Measurements from ENCODE around the gene ZSCAN23.
A peak's percentile ranks its signal among the peaks of the same experiment; 100 is the strongest.
"Not testable (repeated sequence)": the region's sequence is repeated elsewhere in the genome, so short reads cannot be mapped to it uniquely, and the experiment has no call there.

ZSCAN23 gene

GRCh38 chr6:28443112-28443773 is at the start of gene ZSCAN23:
Gene ZSCAN23 (minus strand): TSS chr6:28443491. CDS start chr6:28436266, 7,225 bp downstream.
- Mint-ChIP-seq H3K4me3 (peak within 1 kb of the TSS; percentile 97), H3K4me1 (ENCODE audit: low read depth) (peaks cover 27% of the 10 kb centered on the region), H3K27me3 (ENCODE audit: low read depth) (peaks cover 44% of the 10 kb centered on the region), H3K36me3 (ENCODE audit: low read depth) (peaks cover 7% of the 10 kb centered on the region), H3K27ac (peak within 1 kb of the TSS; percentile 88), H3K9me3 (peaks cover 28% of the 10 kb centered on the region)
- DNase-seq (ENCODE audit: low spot score): peak; percentile 79

GRCh38 chr6:28491984-28492317 is 48.7 kb upstream of the ZSCAN23 start:
- H3K9me3 Mint-ChIP-seq: no peaks in the 10 kb centered on the region
- no peaks in the 10 kb centered on the region for H3K36me3 Mint-ChIP-seq (ENCODE audit: low read depth)
- peaks cover 56% of the 10 kb centered on the region for H3K27me3 Mint-ChIP-seq (ENCODE audit: low read depth)
- no peak overlapping the region for H3K27ac Mint-ChIP-seq
- H3K4me3 Mint-ChIP-seq: no peak overlapping the region
- DNase-seq (ENCODE audit: low spot score): no peak
- H3K4me1 Mint-ChIP-seq (ENCODE audit: low read depth): peaks cover 14% of the 10 kb centered on the region

- peaks cover 58% of the 10 kb centered on the region for H3K27me3 Mint-ChIP-seq (ENCODE audit: low read depth)
- DNase-seq (ENCODE audit: low spot score): no peak
- no peaks in the 10 kb centered on the region for H3K36me3 Mint-ChIP-seq (ENCODE audit: low read depth)
- H3K27ac Mint-ChIP-seq: no peak overlapping the region
- peak overlapping the region; percentile 79 for H3K4me3 Mint-ChIP-seq
- H3K9me3 Mint-ChIP-seq: no peaks in the 10 kb centered on the region
- peaks cover 14% of the 10 kb centered on the region for H3K4me1 Mint-ChIP-seq (ENCODE audit: low read depth)
Observed at GRCh38 chr6:28490205-28490890, 47.1 kb upstream of the ZSCAN23 start.

GRCh38 chr6:28489366-28490204 is 46.3 kb upstream of the ZSCAN23 start:
- Mint-ChIP-seq H3K27ac (peak overlapping the region; percentile 64), H3K9me3 (no peaks in the 10 kb centered on the region), H3K36me3 (ENCODE audit: low read depth) (no peaks in the 10 kb centered on the region), H3K4me1 (ENCODE audit: low read depth) (peaks cover 14% of the 10 kb centered on the region), H3K4me3 (peak overlapping the region; percentile 79), H3K27me3 (ENCODE audit: low read depth) (peaks cover 55% of the 10 kb centered on the region)
- peak; percentile 23 for DNase-seq (ENCODE audit: low spot score)

- Mint-ChIP-seq H3K9me3 (no peaks in the 10 kb centered on the region), H3K27me3 (ENCODE audit: low read depth) (peaks cover 52% of the 10 kb centered on the region), H3K27ac (peak overlapping the region; percentile 11), H3K4me1 (ENCODE audit: low read depth) (peaks cover 14% of the 10 kb centered on the region), H3K4me3 (peak overlapping the region; percentile 79), H3K36me3 (ENCODE audit: low read depth) (no peaks in the 10 kb centered on the region)
- no peak for DNase-seq (ENCODE audit: low spot score)
Observed at GRCh38 chr6:28488916-28489365, 45.6 kb upstream of the ZSCAN23 start.

- Mint-ChIP-seq H3K9me3 (no peaks in the 10 kb centered on the region), H3K4me3 (no peak overlapping the region), H3K27ac (no peak overlapping the region), H3K4me1 (ENCODE audit: low read depth) (peaks cover 14% of the 10 kb centered on the region), H3K27me3 (ENCODE audit: low read depth) (peaks cover 49% of the 10 kb centered on the region), H3K36me3 (ENCODE audit: low read depth) (no peaks in the 10 kb centered on the region)
- DNase-seq (ENCODE audit: low spot score): no peak
Observed at GRCh38 chr6:28486988-28487742, 43.9 kb upstream of the ZSCAN23 start.

- no peak for DNase-seq (ENCODE audit: low spot score)
- Mint-ChIP-seq H3K4me3 (no peak overlapping the region), H3K9me3 (no peaks in the 10 kb centered on the region), H3K27me3 (ENCODE audit: low read depth) (peaks cover 47% of the 10 kb centered on the region), H3K4me1 (ENCODE audit: low read depth) (peaks cover 14% of the 10 kb centered on the region), H3K27ac (no peak overlapping the region), H3K36me3 (ENCODE audit: low read depth) (no peaks in the 10 kb centered on the region)
Observed at GRCh38 chr6:28486533-28486932, 43.2 kb upstream of the ZSCAN23 start.

- no peak overlapping the region for H3K27ac Mint-ChIP-seq
- peaks cover 52% of the 10 kb centered on the region for H3K27me3 Mint-ChIP-seq (ENCODE audit: low read depth)
- H3K4me3 Mint-ChIP-seq: no peak overlapping the region
- no peaks in the 10 kb centered on the region for H3K9me3 Mint-ChIP-seq
- no peak for DNase-seq (ENCODE audit: low spot score)
- peaks cover 10% of the 10 kb centered on the region for H3K4me1 Mint-ChIP-seq (ENCODE audit: low read depth)
- no peaks in the 10 kb centered on the region for H3K36me3 Mint-ChIP-seq (ENCODE audit: low read depth)
Observed at GRCh38 chr6:28485482-28485881, 42.2 kb upstream of the ZSCAN23 start.

- H3K27ac Mint-ChIP-seq: no peak overlapping the region
- H3K36me3 Mint-ChIP-seq (ENCODE audit: low read depth): no peaks in the 10 kb centered on the region
- H3K9me3 Mint-ChIP-seq: no peaks in the 10 kb centered on the region
- H3K27me3 Mint-ChIP-seq (ENCODE audit: low read depth): peaks cover 69% of the 10 kb centered on the region
- no peak overlapping the region for H3K4me3 Mint-ChIP-seq
- DNase-seq (ENCODE audit: low spot score): no peak
- H3K4me1 Mint-ChIP-seq (ENCODE audit: low read depth): peaks cover 7% of the 10 kb centered on the region
Observed at GRCh38 chr6:28480253-28480932, 37.1 kb upstream of the ZSCAN23 start.

- peak overlapping the region; percentile 30 for H3K4me3 Mint-ChIP-seq
- peaks cover 83% of the 10 kb centered on the region for H3K27me3 Mint-ChIP-seq (ENCODE audit: low read depth)
- no peak for DNase-seq (ENCODE audit: low spot score)
Observed at GRCh38 chr6:28478518-28478917, 35.2 kb upstream of the ZSCAN23 start.

GRCh38 chr6:28474441-28475219 is 31.3 kb upstream of the ZSCAN23 start:
- H3K27ac Mint-ChIP-seq: no peak overlapping the region
- H3K9me3 Mint-ChIP-seq: no peaks in the 10 kb centered on the region
- H3K4me1 Mint-ChIP-seq (ENCODE audit: low read depth): peaks cover 16% of the 10 kb centered on the region
- no peaks in the 10 kb centered on the region for H3K36me3 Mint-ChIP-seq (ENCODE audit: low read depth)
- peak overlapping the region; percentile 72 for H3K4me3 Mint-ChIP-seq
- DNase-seq (ENCODE audit: low spot score): peak; percentile 10
- peaks cover 62% of the 10 kb centered on the region for H3K27me3 Mint-ChIP-seq (ENCODE audit: low read depth)

More at GRCh38 chr6:28478518-28478917, 35.2 kb upstream of the ZSCAN23 start:
- no peak overlapping the region for H3K27ac Mint-ChIP-seq
- H3K4me1 Mint-ChIP-seq (ENCODE audit: low read depth): peaks cover 16% of the 10 kb centered on the region
- H3K36me3 Mint-ChIP-seq (ENCODE audit: low read depth): no peaks in the 10 kb centered on the region
- H3K9me3 Mint-ChIP-seq: no peaks in the 10 kb centered on the region

- DNase-seq (ENCODE audit: low spot score); H3K4me3 Mint-ChIP-seq; H3K27ac Mint-ChIP-seq; H3K9me3 Mint-ChIP-seq; H3K4me1 Mint-ChIP-seq (ENCODE audit: low read depth); H3K36me3 Mint-ChIP-seq (ENCODE audit: low read depth): not testable (repeated sequence)
- peaks cover 51% of the 10 kb centered on the region for H3K27me3 Mint-ChIP-seq (ENCODE audit: low read depth)
Observed at GRCh38 chr6:28469153-28469745, 26.0 kb upstream of the ZSCAN23 start.

Data from T-helper 2 cell treated with Interferon-gamma antibody and Interleukin-4, amounts not matched to agents 5 μg/mL and 100 μg/mL, for 36 hours (primary cell).